ENCODE data around the gene ANO9.
"Not testable (repeated sequence)": the region's sequence is repeated elsewhere in the genome, so short reads cannot be mapped to it uniquely, and the experiment has no call there.

ANO9 gene

GRCh38 chr11:475941-476340 lies 34.1 kb upstream of the ANO9 start:
- no peak overlapping the region for H3K27ac Mint-ChIP-seq
- no peaks in the 10 kb centered on the region for H3K4me1 Mint-ChIP-seq (ENCODE audit: low read depth)
- no peaks in the 10 kb centered on the region for H3K9me3 Mint-ChIP-seq
- intact Hi-C loops (cut with micrococcal nuclease) = no loop called here
- peaks cover 27% of the 10 kb centered on the region for H3K36me3 Mint-ChIP-seq (ENCODE audit: low read depth)
- no peak overlapping the region for H3K4me3 Mint-ChIP-seq
- H3K27me3 Mint-ChIP-seq = no peaks in the 10 kb centered on the region

GRCh38 chr11:474914-475506 lies 33.2 kb upstream of the ANO9 start:
- Mint-ChIP-seq H3K9me3 (no peaks in the 10 kb centered on the region), H3K36me3 (ENCODE audit: low read depth) (peaks cover 19% of the 10 kb centered on the region), H3K4me1 (ENCODE audit: low read depth) (peaks cover 5% of the 10 kb centered on the region), H3K4me3 (no peak overlapping the region), H3K27me3 (no peaks in the 10 kb centered on the region), H3K27ac (no peak overlapping the region)
- intact Hi-C loops (cut with micrococcal nuclease) = no loop called here

- H3K27ac Mint-ChIP-seq = no peak overlapping the region
- intact Hi-C loops (cut with micrococcal nuclease) = no loop called here
- no peak overlapping the region for H3K4me3 Mint-ChIP-seq
- H3K4me1 Mint-ChIP-seq (ENCODE audit: low read depth) = peaks cover 13% of the 10 kb centered on the region
- H3K36me3 Mint-ChIP-seq (ENCODE audit: low read depth) = peaks cover 12% of the 10 kb centered on the region
- H3K27me3 Mint-ChIP-seq = no peaks in the 10 kb centered on the region
- no peaks in the 10 kb centered on the region for H3K9me3 Mint-ChIP-seq
These were observed 32.4 kb upstream of the ANO9 start for GRCh38 chr11:473962-474785.

- H3K9me3 Mint-ChIP-seq = no peaks in the 10 kb centered on the region
- peak overlapping the region; percentile 45 for H3K27ac Mint-ChIP-seq
These were observed 31.6 kb upstream of the ANO9 start for GRCh38 chr11:473415-473814.

GRCh38 chr11:472816-473215 lies 31.0 kb upstream of the ANO9 start:
- H3K4me3 Mint-ChIP-seq = no peak overlapping the region
- no peaks in the 10 kb centered on the region for H3K27me3 Mint-ChIP-seq
- H3K4me1 Mint-ChIP-seq (ENCODE audit: low read depth) = peaks cover 13% of the 10 kb centered on the region
- peaks cover 6% of the 10 kb centered on the region for H3K36me3 Mint-ChIP-seq (ENCODE audit: low read depth)
- peak overlapping the region; percentile 45 for H3K27ac Mint-ChIP-seq
- no peaks in the 10 kb centered on the region for H3K9me3 Mint-ChIP-seq
- intact Hi-C loops (cut with micrococcal nuclease) = no loop called here

More at GRCh38 chr11:473415-473814, 31.6 kb upstream of the ANO9 start:
- intact Hi-C loops (cut with micrococcal nuclease) = no loop called here
- peaks cover 13% of the 10 kb centered on the region for H3K4me1 Mint-ChIP-seq (ENCODE audit: low read depth)
- H3K27me3 Mint-ChIP-seq = no peaks in the 10 kb centered on the region
- no peak overlapping the region for H3K4me3 Mint-ChIP-seq
- peaks cover 6% of the 10 kb centered on the region for H3K36me3 Mint-ChIP-seq (ENCODE audit: low read depth)

- peaks cover 13% of the 10 kb centered on the region for H3K4me1 Mint-ChIP-seq (ENCODE audit: low read depth)
- no peak overlapping the region for H3K4me3 Mint-ChIP-seq
- peaks cover 6% of the 10 kb centered on the region for H3K36me3 Mint-ChIP-seq (ENCODE audit: low read depth)
- no peaks in the 10 kb centered on the region for H3K27me3 Mint-ChIP-seq
- intact Hi-C loops (cut with micrococcal nuclease) = no loop called here
- no peak overlapping the region for H3K27ac Mint-ChIP-seq
- H3K9me3 Mint-ChIP-seq = no peaks in the 10 kb centered on the region
These were observed 30.5 kb upstream of the ANO9 start for GRCh38 chr11:472272-472671.

- Mint-ChIP-seq H3K27me3 (no peaks in the 10 kb centered on the region), H3K4me3 (no peak overlapping the region), H3K4me1 (ENCODE audit: low read depth) (peaks cover 17% of the 10 kb centered on the region), H3K36me3 (ENCODE audit: low read depth) (peaks cover 6% of the 10 kb centered on the region), H3K9me3 (no peaks in the 10 kb centered on the region), H3K27ac (no peak overlapping the region)
- intact Hi-C loops (cut with micrococcal nuclease) = no loop called here
These were observed 29.8 kb upstream of the ANO9 start for GRCh38 chr11:471468-472145.

GRCh38 chr11:469684-470560 lies 28.1 kb upstream of the ANO9 start:
- Mint-ChIP-seq H3K27me3 (no peaks in the 10 kb centered on the region), H3K4me1 (ENCODE audit: low read depth) (peaks cover 27% of the 10 kb centered on the region), H3K9me3 (no peaks in the 10 kb centered on the region), H3K27ac (peak overlapping the region; percentile 73), H3K36me3 (ENCODE audit: low read depth) (peaks cover 16% of the 10 kb centered on the region), H3K4me3 (no peak overlapping the region)
- intact Hi-C loops (cut with micrococcal nuclease) = no loop called here

- Mint-ChIP-seq H3K4me1 (ENCODE audit: low read depth) (peaks cover 27% of the 10 kb centered on the region), H3K27ac (peak overlapping the region; percentile 73), H3K36me3 (ENCODE audit: low read depth) (peaks cover 20% of the 10 kb centered on the region)
- H3K27me3 Mint-ChIP-seq; H3K9me3 Mint-ChIP-seq; intact Hi-C loops (cut with micrococcal nuclease); H3K4me3 Mint-ChIP-seq: not testable (repeated sequence)
These were observed 27.3 kb upstream of the ANO9 start for GRCh38 chr11:469026-469683.

- no peaks in the 10 kb centered on the region for H3K27me3 Mint-ChIP-seq
- peak overlapping the region; percentile 73 for H3K27ac Mint-ChIP-seq
- H3K4me3 Mint-ChIP-seq = no peak overlapping the region
- H3K36me3 Mint-ChIP-seq (ENCODE audit: low read depth) = peaks cover 24% of the 10 kb centered on the region
- no peaks in the 10 kb centered on the region for H3K9me3 Mint-ChIP-seq
- H3K4me1 Mint-ChIP-seq (ENCODE audit: low read depth) = peaks cover 27% of the 10 kb centered on the region
- intact Hi-C loops (cut with micrococcal nuclease) = no loop called here
These were observed 26.7 kb upstream of the ANO9 start for GRCh38 chr11:468493-468892.

- intact Hi-C loops (cut with micrococcal nuclease) = no loop called here
- Mint-ChIP-seq H3K27me3 (no peaks in the 10 kb centered on the region), H3K9me3 (no peaks in the 10 kb centered on the region), H3K27ac (no peak overlapping the region), H3K4me1 (ENCODE audit: low read depth) (peaks cover 27% of the 10 kb centered on the region), H3K4me3 (no peak overlapping the region), H3K36me3 (ENCODE audit: low read depth) (peaks cover 19% of the 10 kb centered on the region)
These were observed 26.2 kb upstream of the ANO9 start for GRCh38 chr11:468036-468435.

- Mint-ChIP-seq H3K36me3 (ENCODE audit: low read depth) (peaks cover 36% of the 10 kb centered on the region), H3K4me1 (ENCODE audit: low read depth) (peaks cover 27% of the 10 kb centered on the region)
These were observed 24.2 kb upstream of the ANO9 start for GRCh38 chr11:465896-466530.

GRCh38 chr11:464316-464715 lies 22.5 kb upstream of the ANO9 start:
- no peaks in the 10 kb centered on the region for H3K27me3 Mint-ChIP-seq
- peaks cover 15% of the 10 kb centered on the region for H3K4me1 Mint-ChIP-seq (ENCODE audit: low read depth)
- no peaks in the 10 kb centered on the region for H3K9me3 Mint-ChIP-seq
- H3K4me3 Mint-ChIP-seq = no peak overlapping the region
- intact Hi-C loops (cut with micrococcal nuclease) = no loop called here
- H3K27ac Mint-ChIP-seq = no peak overlapping the region
- peaks cover 53% of the 10 kb centered on the region for H3K36me3 Mint-ChIP-seq (ENCODE audit: low read depth)

More at GRCh38 chr11:465896-466530, 24.2 kb upstream of the ANO9 start:
- intact Hi-C loops (cut with micrococcal nuclease) = no loop called here
- Mint-ChIP-seq H3K4me3 (no peak overlapping the region), H3K9me3 (no peaks in the 10 kb centered on the region), H3K27me3 (no peaks in the 10 kb centered on the region), H3K27ac (peak overlapping the region; percentile 53)

All from dendritic cell treated with granulocyte-macrophage colony-stimulating factor and Interleukin-4, amounts not matched to agents 40 ng/mL and 50 ng/mL, for 4 days (primary cell).